DND-41 (cell line): ENCODE measurements around the gene CDHR1.
A peak's percentile ranks its signal among the peaks of the same experiment; 100 is the strongest.

ENCODE experiments used
- ATAC-seq: fragments of 200-7000 bp; cut with Tn5 transposase; 3 replicates; pipeline ENCODE4 v1.9.1; 2021; ENCODE audit warnings: low read depth; ENCODE audit not compliant: insufficient read depth
- DNase-seq: peaks from one replicate; pipeline ENCODE4 v3.0.0-alpha.2; 2020
- H2AFZ ChIP-seq: 2 replicates; pipeline ENCODE4 v1.6.0; 2012; ENCODE audit warnings: low read depth, low read length
- H3K27ac ChIP-seq: 2 replicates; pipeline ENCODE4 v1.5.1; 2012; ENCODE audit warnings: low read length, inconsistent platforms
- H3K27me3 ChIP-seq: fragments of 200-600 bp; sonication (generic); 2 replicates; pipeline ENCODE4 v1.6.0; 2012; ENCODE audit warnings: low read length, mild to moderate bottlenecking, inconsistent platforms; ENCODE audit not compliant: insufficient read depth, poor library complexity
- H3K36me3 ChIP-seq: 2 replicates; pipeline ENCODE4 v1.5.1; 2012; ENCODE audit warnings: low read length, inconsistent platforms; ENCODE audit not compliant: insufficient read depth
- H3K4me1 ChIP-seq: 2 replicates; pipeline ENCODE4 v1.5.1; 2012; ENCODE audit warnings: mild to moderate bottlenecking, low read length; ENCODE audit not compliant: insufficient read depth
- H3K4me2 ChIP-seq: 2 replicates; pipeline ENCODE4 v1.6.0; 2012; ENCODE audit warnings: mild to moderate bottlenecking, moderate library complexity, low read length, inconsistent platforms; ENCODE audit not compliant: insufficient read depth
- H3K4me3 ChIP-seq, 2 experiments: fragments of 200-600 bp in 1 of 2; shearing (Covaris generic) in 1 of 2; 2 replicates each; pipeline ENCODE4 v1.5.1; 2012 to 2016; ENCODE audit warnings: inconsistent platforms in 2 of 2, low read length in 2 of 2, mild to moderate bottlenecking in 2 of 2, low read depth in 1 of 2, moderate library complexity in 1 of 2
- H3K79me2 ChIP-seq: 2 replicates; pipeline ENCODE4 v1.6.0; 2012; ENCODE audit warnings: low read length, inconsistent platforms; ENCODE audit not compliant: insufficient read depth
- H3K9ac ChIP-seq: 2 replicates; pipeline ENCODE4 v1.6.0; 2012; ENCODE audit warnings: low read depth, mild to moderate bottlenecking, inconsistent platforms, low read length, moderate library complexity
- H3K9me3 ChIP-seq: 2 replicates; pipeline ENCODE4 v1.5.1; 2012; ENCODE audit warnings: low read length, moderate library complexity, mild to moderate bottlenecking, inconsistent platforms; ENCODE audit not compliant: insufficient read depth, severe bottlenecking
- H4K20me1 ChIP-seq: 2 replicates; pipeline ENCODE4 v1.6.0; 2012; ENCODE audit warnings: low read length; ENCODE audit not compliant: insufficient read depth
- EZH2 ChIP-seq: IDR thresholded peaks from 3 replicates; pipeline ENCODE4 v1.6.1; 2012; ENCODE audit warnings: borderline replicate concordance, low read depth, mild to moderate bottlenecking, moderate library complexity, low read length, inconsistent platforms; ENCODE audit not compliant: severe bottlenecking
- TF ChIP-seq, protein P1 (sequence below): IDR thresholded peaks from 2 replicates; pipeline ENCODE4 v1.5.1; 2012; ENCODE audit warnings: borderline replicate concordance, low read length, moderate library complexity, mild to moderate bottlenecking; ENCODE audit not compliant: poor library complexity, severe bottlenecking; ENCODE audit errors: extremely low read depth

Gene CDHR1

GRCh38 chr10:84212014-84212413 is 17.7 kb downstream of the CDHR1 start:
- Histone ChIP-seq H3K4me3 (no peak overlapping the region), H3K79me2 (no peaks in the 10 kb centered on the region), H3K27ac (no peak overlapping the region), H3K9me3 (no peaks in the 10 kb centered on the region), H3K36me3 (no peaks in the 10 kb centered on the region), H4K20me1 (no peaks in the 10 kb centered on the region), H3K4me1 (no peaks in the 10 kb centered on the region), H3K27me3 (peaks cover 1% of the 10 kb centered on the region), H3K9ac (no peak overlapping the region), H2AFZ (no peak overlapping the region), H3K4me2 (no peak overlapping the region)
- DNase-seq = no peak
- no peak for ATAC-seq
- TF ChIP-seq EZH2 = no peak
- TF ChIP-seq, protein P1, sequence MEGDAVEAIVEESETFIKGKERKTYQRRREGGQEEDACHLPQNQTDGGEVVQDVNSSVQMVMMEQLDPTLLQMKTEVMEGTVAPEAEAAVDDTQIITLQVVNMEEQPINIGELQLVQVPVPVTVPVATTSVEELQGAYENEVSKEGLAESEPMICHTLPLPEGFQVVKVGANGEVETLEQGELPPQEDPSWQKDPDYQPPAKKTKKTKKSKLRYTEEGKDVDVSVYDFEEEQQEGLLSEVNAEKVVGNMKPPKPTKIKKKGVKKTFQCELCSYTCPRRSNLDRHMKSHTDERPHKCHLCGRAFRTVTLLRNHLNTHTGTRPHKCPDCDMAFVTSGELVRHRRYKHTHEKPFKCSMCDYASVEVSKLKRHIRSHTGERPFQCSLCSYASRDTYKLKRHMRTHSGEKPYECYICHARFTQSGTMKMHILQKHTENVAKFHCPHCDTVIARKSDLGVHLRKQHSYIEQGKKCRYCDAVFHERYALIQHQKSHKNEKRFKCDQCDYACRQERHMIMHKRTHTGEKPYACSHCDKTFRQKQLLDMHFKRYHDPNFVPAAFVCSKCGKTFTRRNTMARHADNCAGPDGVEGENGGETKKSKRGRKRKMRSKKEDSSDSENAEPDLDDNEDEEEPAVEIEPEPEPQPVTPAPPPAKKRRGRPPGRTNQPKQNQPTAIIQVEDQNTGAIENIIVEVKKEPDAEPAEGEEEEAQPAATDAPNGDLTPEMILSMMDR = no peak

DNA sequence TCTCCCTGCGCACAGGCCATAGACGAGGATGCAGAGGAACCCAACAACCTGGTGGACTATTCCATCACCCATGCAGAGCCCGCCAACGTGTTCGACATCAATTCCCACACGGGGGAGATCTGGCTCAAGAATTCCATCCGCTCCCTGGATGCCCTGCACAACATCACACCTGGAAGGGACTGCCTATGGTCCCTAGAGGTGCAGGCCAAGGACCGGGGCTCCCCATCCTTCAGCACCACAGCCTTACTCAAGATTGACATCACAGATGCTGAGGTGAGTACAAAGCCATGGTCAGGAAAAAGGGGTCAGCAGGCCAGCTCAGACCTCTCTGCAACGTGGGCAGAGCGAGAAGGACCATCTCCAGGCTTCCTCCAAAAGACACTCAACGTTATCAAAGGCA is 18.7 kb downstream of the CDHR1 start:
- no peaks in the 10 kb centered on the region for H4K20me1 ChIP-seq
- no peaks in the 10 kb centered on the region for H3K79me2 ChIP-seq
- H2AFZ ChIP-seq = no peak overlapping the region
- no peaks in the 10 kb centered on the region for H3K4me1 ChIP-seq
- H3K4me2 ChIP-seq = no peak overlapping the region
- H3K27ac ChIP-seq = no peak overlapping the region
- DNase-seq (no peak), ATAC-seq (no peak)
- no peak for TF ChIP-seq EZH2
- TF ChIP-seq, protein P1 = no peak
- no peaks in the 10 kb centered on the region for H3K27me3 ChIP-seq
- no peak overlapping the region for H3K9ac ChIP-seq
- no peaks in the 10 kb centered on the region for H3K36me3 ChIP-seq
- H3K4me3 ChIP-seq = no peak overlapping the region
- H3K9me3 ChIP-seq = no peaks in the 10 kb centered on the region

DNA sequence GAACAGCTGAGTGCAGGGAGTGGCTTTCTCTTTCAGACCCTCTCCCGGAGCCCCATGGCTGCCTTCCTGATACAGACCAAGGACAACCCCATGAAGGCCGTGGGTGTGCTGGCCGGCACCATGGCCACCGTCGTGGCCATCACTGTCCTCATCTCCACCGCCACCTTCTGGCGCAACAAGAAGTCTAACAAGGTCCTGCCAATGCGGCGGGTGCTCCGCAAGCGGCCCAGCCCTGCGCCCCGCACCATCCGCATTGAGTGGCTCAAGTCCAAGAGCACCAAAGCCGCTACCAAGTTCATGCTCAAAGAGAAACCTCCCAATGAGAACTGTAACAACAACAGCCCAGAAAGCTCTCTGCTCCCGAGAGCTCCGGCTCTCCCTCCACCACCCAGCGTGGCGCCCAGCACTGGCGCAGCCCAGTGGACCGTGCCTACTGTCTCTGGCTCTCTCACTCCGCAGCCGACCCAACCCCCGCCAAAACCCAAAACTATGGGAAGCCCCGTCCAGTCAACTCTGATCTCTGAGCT is 19.8 kb downstream of the CDHR1 start:
- no peaks in the 10 kb centered on the region for H3K36me3 ChIP-seq
- DNase-seq (no peak), ATAC-seq (no peak)
- no peak overlapping the region for H2AFZ ChIP-seq
- H3K4me3 ChIP-seq = no peak overlapping the region
- no peak for TF ChIP-seq EZH2
- TF ChIP-seq, protein P1 = no peak
- H3K4me2 ChIP-seq = no peak overlapping the region
- no peaks in the 10 kb centered on the region for H3K4me1 ChIP-seq
- no peaks in the 10 kb centered on the region for H3K9me3 ChIP-seq
- no peak overlapping the region for H3K27ac ChIP-seq
- no peaks in the 10 kb centered on the region for H4K20me1 ChIP-seq
- H3K79me2 ChIP-seq = no peaks in the 10 kb centered on the region
- no peak overlapping the region for H3K9ac ChIP-seq
- no peaks in the 10 kb centered on the region for H3K27me3 ChIP-seq

DNA sequence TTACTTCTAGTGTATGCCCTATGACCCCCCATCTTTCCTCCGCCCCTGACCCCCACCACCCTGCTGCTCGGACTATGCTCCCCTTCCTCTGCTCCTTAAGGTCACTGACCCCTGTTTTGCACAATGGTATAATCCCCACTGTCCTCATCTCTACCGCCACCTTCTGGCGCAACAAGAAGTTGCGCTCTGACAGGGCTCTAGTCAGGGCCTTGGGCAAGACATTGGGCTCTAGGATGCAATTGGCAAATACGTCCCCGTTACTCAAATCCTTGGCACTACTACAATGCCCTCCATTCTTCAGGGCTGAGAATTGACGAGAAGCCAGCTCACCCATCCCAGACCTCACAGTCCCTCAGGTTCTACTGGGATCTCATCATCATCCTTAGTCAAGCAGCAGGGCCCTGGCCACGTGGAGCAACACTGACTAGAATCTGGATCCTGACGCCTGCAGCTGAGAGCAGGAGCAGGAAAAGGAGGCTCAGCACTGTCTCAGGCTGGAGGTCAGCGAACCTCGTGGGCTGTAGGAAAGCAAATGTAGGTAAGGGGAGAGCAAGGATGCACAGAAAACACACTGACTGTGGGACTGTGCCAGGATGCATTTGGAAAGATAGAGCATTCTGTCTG is 20.4 kb downstream of the CDHR1 start:
- Histone ChIP-seq H2AFZ (no peak overlapping the region), H3K27me3 (no peaks in the 10 kb centered on the region)
- peak; percentile 46 for DNase-seq

More for the DNA sequence above, 20.4 kb downstream of the CDHR1 start:
- no peak for TF ChIP-seq EZH2
- TF ChIP-seq, protein P1 = peak; percentile 75
- H3K9me3 ChIP-seq = no peaks in the 10 kb centered on the region
- no peaks in the 10 kb centered on the region for H3K36me3 ChIP-seq
- no peak overlapping the region for H3K4me2 ChIP-seq
- no peaks in the 10 kb centered on the region for H4K20me1 ChIP-seq
- no peak overlapping the region for H3K4me3 ChIP-seq
- peak; percentile 76 for ATAC-seq
- H3K9ac ChIP-seq = no peak overlapping the region
- no peak overlapping the region for H3K27ac ChIP-seq
- no peaks in the 10 kb centered on the region for H3K79me2 ChIP-seq
- no peaks in the 10 kb centered on the region for H3K4me1 ChIP-seq
